HepG2 (cell line): ENCODE measurements around the gene COPS7B. TPM values are rescaled to one million over a fixed set of nuclear protein-coding genes. Genes with fewer than 3 reads are reported as not detected.

Experiments
- CHCHD3 ChIP-seq: sonication (generic); formaldehyde crosslinking; IDR thresholded peaks from 2 replicates; pipeline ENCODE4 v1.8.0; 2022; ENCODE audit warnings: mild to moderate bottlenecking, missing genetic modification reagents, moderate library complexity
- NR2F6 ChIP-seq, 2 experiments: IDR thresholded peaks; 2 replicates each; pipeline ENCODE4 v1.6.1; 2016; ENCODE audit warnings: antibody characterized with exemption in 1 of 2, mild to moderate bottlenecking in 1 of 2
- PHF20 ChIP-seq: sonication (generic); formaldehyde crosslinking; IDR thresholded peaks from 2 replicates; pipeline ENCODE4 v1.5.0; 2020; ENCODE audit warnings: mild to moderate bottlenecking, missing genetic modification reagents
- SOX6 ChIP-seq, 2 experiments: fragments of 450-650 bp in 1 of 2; sonication (generic) in 1 of 2; formaldehyde crosslinking in 1 of 2; IDR thresholded peaks; 2 replicates each; pipeline versions ENCODE4 v1.4.0 to v1.6.1; 2017 to 2020; ENCODE audit warnings: antibody characterized with exemption in 1 of 2, mild to moderate bottlenecking in 1 of 2, missing genetic modification reagents in 1 of 2
- ZFP36L2 ChIP-seq: sonication (generic); formaldehyde crosslinking; IDR thresholded peaks from 2 replicates; pipeline ENCODE4 v1.4.0; 2020; ENCODE audit warnings: missing genetic modification reagents
- ZIK1 ChIP-seq: sonication (generic); formaldehyde crosslinking; IDR thresholded peaks from 2 replicates; pipeline ENCODE4 v1.5.0; 2020; ENCODE audit warnings: mild to moderate bottlenecking, low read depth, missing genetic modification reagents, borderline replicate concordance
- ZNF232 ChIP-seq: sonication (generic); formaldehyde crosslinking; IDR thresholded peaks from 2 replicates; pipeline ENCODE4 v1.4.0; 2020; ENCODE audit warnings: missing genetic modification reagents, borderline replicate concordance
- ZNF446 ChIP-seq: sonication (generic); formaldehyde crosslinking; IDR thresholded peaks from 2 replicates; pipeline ENCODE4 v1.5.0; 2020; ENCODE audit warnings: mild to moderate bottlenecking, missing genetic modification reagents
- ZNF766 ChIP-seq: sonication (generic); formaldehyde crosslinking; IDR thresholded peaks from 2 replicates; pipeline ENCODE4 v1.5.0; 2020; ENCODE audit warnings: missing genetic modification reagents, borderline replicate concordance
- polyA plus RNA-seq, 8 experiments: library from polyadenylated mRNA; depleted of rRNA in 3 of 8; stranded (reverse) in 7 of 8; unstranded in 1 of 8; fragments of >200 nt; fragmentation: Illumina TruSeq in 4 of 8; extraction: Trizol in 4 of 8; gene quantifications; 2 replicates each; pipeline versions ENCODE4 v1.2.1 to v1.2.3, GENCODE V29; 2011 to 2016; ENCODE audit warnings: low read depth in 4 of 8, missing spikeins in 1 of 8, mixed read lengths in 1 of 8; ENCODE audit not compliant: insufficient read depth in 1 of 8
- total RNA-seq, 5 experiments: library from RNA; depleted of rRNA; stranded (reverse); fragments of >200 nt; fragmentation: Illumina TruSeq; extraction: Trizol; gene quantifications; 2 replicates each; pipeline ENCODE4 v1.2.3, GENCODE V29; 2016; ENCODE audit warnings: low read depth in 1 of 5
- TF ChIP-seq, protein P1 (sequence below), 2 experiments: sonication (generic) in 1 of 2; formaldehyde crosslinking in 1 of 2; IDR thresholded peaks; 2 replicates each; pipeline versions ENCODE4 v1.6.1 to v1.9.0; 2014 to 2022; ENCODE audit warnings: antibody characterized with exemption in 1 of 2, borderline replicate concordance in 1 of 2, inconsistent platforms in 1 of 2, low read depth in 1 of 2, missing genetic modification reagents in 1 of 2
- TF ChIP-seq, protein P2 (sequence below): sonication (generic); formaldehyde crosslinking; IDR thresholded peaks from 2 replicates; pipeline ENCODE4 v1.5.0; 2020; ENCODE audit warnings: mild to moderate bottlenecking, missing genetic modification reagents
- TF ChIP-seq, protein P3 (sequence below): sonication (generic); formaldehyde crosslinking; IDR thresholded peaks from 2 replicates; pipeline ENCODE4 v1.5.0; 2020; ENCODE audit warnings: mild to moderate bottlenecking, missing genetic modification reagents
- TF ChIP-seq, protein P4 (sequence below): IDR thresholded peaks from 2 replicates; pipeline ENCODE4 v1.6.1; 2016; ENCODE audit warnings: low read depth, borderline replicate concordance
- TF ChIP-seq, protein P5 (sequence below): sonication (generic); formaldehyde crosslinking; IDR thresholded peaks from 2 replicates; pipeline ENCODE4 v1.4.0; 2020; ENCODE audit warnings: mild to moderate bottlenecking, missing genetic modification reagents

The COPS7B gene
- total and polyA plus RNA-seq, 2 of the 13 experiments (the other 11 are each of a cell fraction or from before 2014, with no cell fraction given): 30.6 to 62.7 TPM

DNA sequence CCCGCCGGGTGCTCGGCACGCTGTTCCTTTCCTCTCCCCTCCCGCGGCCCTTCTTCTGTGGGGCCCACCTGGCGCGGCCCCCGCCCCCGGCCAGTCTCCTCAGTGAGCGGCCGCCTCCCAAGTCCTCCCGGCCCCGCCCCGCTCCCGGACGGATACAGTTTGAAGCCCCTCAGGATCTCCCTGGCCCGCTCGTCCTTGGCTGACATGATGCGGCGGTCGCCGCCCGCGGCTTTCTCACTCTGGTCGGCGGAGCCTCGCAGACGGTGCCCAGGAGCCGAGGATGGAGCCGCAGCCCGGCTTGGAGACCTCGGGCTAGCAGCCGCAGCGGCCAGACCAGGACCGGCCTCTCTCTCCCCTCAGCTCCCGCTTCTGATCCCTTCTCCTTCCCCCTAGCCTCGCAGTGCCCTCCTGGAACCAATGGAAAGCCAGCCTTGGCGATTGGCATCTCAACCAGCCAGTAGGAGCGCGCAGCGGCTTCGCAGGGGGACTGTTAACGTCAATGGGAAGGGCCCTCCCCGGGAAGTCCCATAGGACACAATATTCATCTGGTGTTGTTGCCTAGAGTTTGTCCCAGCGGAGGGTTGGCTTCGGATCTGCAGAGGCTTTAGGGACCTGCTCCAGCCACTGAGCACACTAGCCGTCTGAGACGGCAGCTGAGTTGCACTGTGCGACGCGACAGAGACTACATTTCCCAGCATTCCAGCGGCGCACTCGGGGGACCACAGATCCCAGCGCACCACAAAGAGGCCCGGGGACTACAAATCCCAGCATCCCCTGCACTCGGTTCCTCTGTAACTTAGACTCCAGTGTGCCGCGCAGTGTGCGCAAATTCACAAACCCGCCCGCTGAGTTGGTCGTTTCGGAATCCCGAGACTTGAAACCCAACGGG lies 5.1 kb upstream of the COPS7B start, which contains the start of gene PDE6D (continued):
- TF ChIP-seq, protein P1, sequence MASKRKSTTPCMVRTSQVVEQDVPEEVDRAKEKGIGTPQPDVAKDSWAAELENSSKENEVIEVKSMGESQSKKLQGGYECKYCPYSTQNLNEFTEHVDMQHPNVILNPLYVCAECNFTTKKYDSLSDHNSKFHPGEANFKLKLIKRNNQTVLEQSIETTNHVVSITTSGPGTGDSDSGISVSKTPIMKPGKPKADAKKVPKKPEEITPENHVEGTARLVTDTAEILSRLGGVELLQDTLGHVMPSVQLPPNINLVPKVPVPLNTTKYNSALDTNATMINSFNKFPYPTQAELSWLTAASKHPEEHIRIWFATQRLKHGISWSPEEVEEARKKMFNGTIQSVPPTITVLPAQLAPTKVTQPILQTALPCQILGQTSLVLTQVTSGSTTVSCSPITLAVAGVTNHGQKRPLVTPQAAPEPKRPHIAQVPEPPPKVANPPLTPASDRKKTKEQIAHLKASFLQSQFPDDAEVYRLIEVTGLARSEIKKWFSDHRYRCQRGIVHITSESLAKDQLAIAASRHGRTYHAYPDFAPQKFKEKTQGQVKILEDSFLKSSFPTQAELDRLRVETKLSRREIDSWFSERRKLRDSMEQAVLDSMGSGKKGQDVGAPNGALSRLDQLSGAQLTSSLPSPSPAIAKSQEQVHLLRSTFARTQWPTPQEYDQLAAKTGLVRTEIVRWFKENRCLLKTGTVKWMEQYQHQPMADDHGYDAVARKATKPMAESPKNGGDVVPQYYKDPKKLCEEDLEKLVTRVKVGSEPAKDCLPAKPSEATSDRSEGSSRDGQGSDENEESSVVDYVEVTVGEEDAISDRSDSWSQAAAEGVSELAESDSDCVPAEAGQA (IDR thresholded peaks at IDR 0.05; ENCODE audit: low read depth): peak; percentile 85
- TF ChIP-seq, protein P1 (CRISPR knock-in tag; IDR thresholded peaks at IDR 0.05; ENCODE audit: borderline replicate concordance): no peak
- TF ChIP-seq ZFP36L2 (CRISPR knock-in tag) (no peak; the same call in 1 of the 2 replicates), NR2F6 (IDR thresholded peaks at IDR 0.05) (no peak), NR2F6 (CRISPR knock-in tag; IDR thresholded peaks at IDR 0.05) (0 out of 2 replicates have a peak, but pooled peaks have one; percentile 33), ZNF446 (no peak), ZNF232 (CRISPR knock-in tag) (peak; percentile 80; the same call in 1 of the 2 replicates), SOX6 (IDR thresholded peaks at IDR 0.05) (no peak), SOX6 (CRISPR knock-in tag; IDR thresholded peaks at IDR 0.05) (peak; percentile 72), ZIK1 (peak; percentile 75; the same call in 1 of the 2 replicates), PHF20 (CRISPR knock-in tag) (peak; percentile 62), CHCHD3 (CRISPR knock-in tag) (no peak), ZNF766 (CRISPR knock-in tag) (0 out of 2 replicates have a peak, but pooled peaks have one; percentile 19)
- TF ChIP-seq, protein P2, sequence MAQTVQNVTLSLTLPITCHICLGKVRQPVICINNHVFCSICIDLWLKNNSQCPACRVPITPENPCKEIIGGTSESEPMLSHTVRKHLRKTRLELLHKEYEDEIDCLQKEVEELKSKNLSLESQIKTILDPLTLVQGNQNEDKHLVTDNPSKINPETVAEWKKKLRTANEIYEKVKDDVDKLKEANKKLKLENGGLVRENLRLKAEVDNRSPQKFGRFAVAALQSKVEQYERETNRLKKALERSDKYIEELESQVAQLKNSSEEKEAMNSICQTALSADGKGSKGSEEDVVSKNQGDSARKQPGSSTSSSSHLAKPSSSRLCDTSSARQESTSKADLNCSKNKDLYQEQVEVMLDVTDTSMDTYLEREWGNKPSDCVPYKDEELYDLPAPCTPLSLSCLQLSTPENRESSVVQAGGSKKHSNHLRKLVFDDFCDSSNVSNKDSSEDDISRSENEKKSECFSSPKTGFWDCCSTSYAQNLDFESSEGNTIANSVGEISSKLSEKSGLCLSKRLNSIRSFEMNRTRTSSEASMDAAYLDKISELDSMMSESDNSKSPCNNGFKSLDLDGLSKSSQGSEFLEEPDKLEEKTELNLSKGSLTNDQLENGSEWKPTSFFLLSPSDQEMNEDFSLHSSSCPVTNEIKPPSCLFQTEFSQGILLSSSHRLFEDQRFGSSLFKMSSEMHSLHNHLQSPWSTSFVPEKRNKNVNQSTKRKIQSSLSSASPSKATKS: no peak
- TF ChIP-seq, protein P3, sequence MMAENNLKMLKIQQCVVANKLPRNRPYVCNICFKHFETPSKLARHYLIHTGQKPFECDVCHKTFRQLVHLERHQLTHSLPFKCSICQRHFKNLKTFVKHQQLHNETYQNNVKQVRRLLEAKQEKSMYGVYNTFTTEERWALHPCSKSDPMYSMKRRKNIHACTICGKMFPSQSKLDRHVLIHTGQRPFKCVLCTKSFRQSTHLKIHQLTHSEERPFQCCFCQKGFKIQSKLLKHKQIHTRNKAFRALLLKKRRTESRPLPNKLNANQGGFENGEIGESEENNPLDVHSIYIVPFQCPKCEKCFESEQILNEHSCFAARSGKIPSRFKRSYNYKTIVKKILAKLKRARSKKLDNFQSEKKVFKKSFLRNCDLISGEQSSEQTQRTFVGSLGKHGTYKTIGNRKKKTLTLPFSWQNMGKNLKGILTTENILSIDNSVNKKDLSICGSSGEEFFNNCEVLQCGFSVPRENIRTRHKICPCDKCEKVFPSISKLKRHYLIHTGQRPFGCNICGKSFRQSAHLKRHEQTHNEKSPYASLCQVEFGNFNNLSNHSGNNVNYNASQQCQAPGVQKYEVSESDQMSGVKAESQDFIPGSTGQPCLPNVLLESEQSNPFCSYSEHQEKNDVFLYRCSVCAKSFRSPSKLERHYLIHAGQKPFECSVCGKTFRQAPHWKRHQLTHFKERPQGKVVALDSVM (CRISPR knock-in tag): no peak
- TF ChIP-seq, protein P4, sequence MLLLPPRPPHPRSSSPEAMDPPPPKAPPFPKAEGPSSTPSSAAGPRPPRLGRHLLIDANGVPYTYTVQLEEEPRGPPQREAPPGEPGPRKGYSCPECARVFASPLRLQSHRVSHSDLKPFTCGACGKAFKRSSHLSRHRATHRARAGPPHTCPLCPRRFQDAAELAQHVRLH: peak; percentile 35; the same call in 1 of the 2 replicates
- TF ChIP-seq, protein P5, sequence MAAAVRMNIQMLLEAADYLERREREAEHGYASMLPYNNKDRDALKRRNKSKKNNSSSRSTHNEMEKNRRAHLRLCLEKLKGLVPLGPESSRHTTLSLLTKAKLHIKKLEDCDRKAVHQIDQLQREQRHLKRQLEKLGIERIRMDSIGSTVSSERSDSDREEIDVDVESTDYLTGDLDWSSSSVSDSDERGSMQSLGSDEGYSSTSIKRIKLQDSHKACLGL: peak; percentile 72
